Esophagus squamous epithelium (tissue), 5 donors: ENCODE data around the gene GRHL1. TPM values are rescaled to one million over a fixed set of nuclear protein-coding genes. Genes with fewer than 3 reads are reported as not detected.

ENCODE experiments used
- DNase-seq: peaks from one replicate; lab custom pipeline; 2025; lab: John Stamatoyannopoulos, UW
- H3K27ac ChIP-seq, 4 donors: fragments of 200-600 bp; sonication (generic); one replicate each; pipeline ENCODE4 v1.5.1; 2016 to 2019; ENCODE audit warnings: mild to moderate bottlenecking in 1 of 4
- H3K27me3 ChIP-seq, 4 donors: fragments of 200-600 bp; sonication (generic); 1 replicate in 3 of 4; 2 replicates in 1 of 4; pipeline versions ENCODE4 v1.5.1 to v1.6.0; 2017 to 2021; ENCODE audit warnings: antibody characterized with exemption in 1 of 4
- H3K36me3 ChIP-seq, 3 donors: fragments of 200-600 bp; sonication (generic); one replicate each; pipeline ENCODE4 v1.5.1; 2016 to 2019
- H3K4me1 ChIP-seq, 3 donors: fragments of 200-600 bp; sonication (generic); one replicate each; pipeline ENCODE4 v1.5.1; 2017 to 2019
- H3K4me3 ChIP-seq, 4 donors: fragments of 200-600 bp; sonication (generic); 1 replicate in 3 of 4; 2 replicates in 1 of 4; pipeline ENCODE4 v1.5.1; 2016 to 2019; ENCODE audit warnings: mild to moderate bottlenecking in 2 of 4, moderate library complexity in 1 of 4
- H3K9me3 ChIP-seq, 3 donors: fragments of 200-600 bp; sonication (generic); one replicate each; pipeline ENCODE4 v1.5.1; 2016 to 2019
- POLR2A ChIP-seq, 4 donors: fragments of 450-650 bp; IDR thresholded peaks; one replicate each; pipeline ENCODE4 v1.6.1; 2017; ENCODE audit warnings: antibody characterized with exemption in 4 of 4, mild to moderate bottlenecking in 4 of 4, moderate library complexity in 3 of 4
- WGBS, 2 donors: methylation state at CpG; one replicate each; pipeline ENCODE4 v1.1.5; 2018; 5-methylcytosine and 5-hydroxymethylcytosine counted together
- intact Hi-C: fragments of 100-400 bp; cut with DNase I; formaldehyde crosslinking; loops from one replicate; pipeline ENCODE4 v1.15.0; 2022
- total RNA-seq, 4 donors: library from RNA; depleted of rRNA; stranded (reverse); fragments of >200 nt; gene quantifications; one replicate each; pipeline ENCODE4 v1.1.0, GENCODE V29; 2016
- TF ChIP-seq, protein P1 (sequence below), 6 experiments: fragments of 450-650 bp in 4 of 6; fragments of 200-600 bp in 2 of 6; sonication (generic) in 2 of 6; IDR thresholded peaks; one replicate each; pipeline ENCODE4 v1.5.1; 2016 to 2019; ENCODE audit warnings: antibody characterized with exemption in 6 of 6, mild to moderate bottlenecking in 4 of 6, moderate library complexity in 4 of 6
- donor health status: DM: yes; HTN: yes; CAD: no.

Gene GRHL1
- total RNA-seq, 4 donors from 2014 or later: 76.3 to 192 (median 115) TPM

DNA sequence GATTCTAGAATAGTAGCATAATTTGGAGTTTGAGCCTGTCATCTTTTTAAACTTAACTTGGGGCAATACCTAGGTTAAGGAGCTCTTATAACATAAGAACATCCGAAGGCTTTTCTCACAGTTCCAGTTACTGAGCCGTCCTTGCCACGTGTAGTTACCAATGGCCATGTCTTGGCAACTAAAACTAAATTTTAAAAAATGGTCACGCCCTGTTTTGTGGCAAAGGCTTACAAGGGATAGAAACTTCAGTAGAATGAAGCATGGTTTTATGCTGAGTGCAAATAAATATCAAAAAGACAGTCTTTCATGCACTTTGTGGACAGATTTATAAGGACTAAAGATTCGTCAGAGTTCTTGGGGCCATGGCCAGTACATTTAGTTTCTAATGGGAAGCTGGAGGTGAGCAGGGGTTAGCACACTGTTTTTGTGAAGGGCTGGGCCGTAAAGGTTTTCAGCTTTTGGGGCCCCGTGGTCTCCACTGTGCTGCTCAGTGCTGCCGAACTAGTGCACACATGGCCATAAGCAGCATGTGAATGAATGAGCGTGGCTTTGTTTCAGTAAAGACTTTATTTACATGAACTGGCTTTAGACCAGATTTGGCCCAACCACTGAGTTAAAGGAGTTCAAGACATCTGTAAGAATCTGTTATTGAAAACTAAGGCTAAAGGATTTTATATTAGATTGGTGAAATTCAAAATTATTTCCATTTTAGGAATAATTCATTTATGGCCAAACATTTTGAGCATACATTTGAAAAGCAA lies 41.1 kb downstream of the GRHL1 start:
- Histone ChIP-seq H3K27ac (peak overlapping the region in 2 of 4 donors; percentile 9 to 49), H3K4me1 (peaks cover 9 to 42% (median 27%) of the 10 kb centered on the region in 3 donors), H3K9me3 (no peaks in the 10 kb centered on the region), H3K36me3 (peaks cover 0 to 94% (median 5%) of the 10 kb centered on the region in 3 donors), H3K4me3 (no peak overlapping the region), H3K27me3 (no peaks in the 10 kb centered on the region)
- no peak for DNase-seq
- 73 to 79% methylated on average over 9 of the region's 9 CpGs for whole genome bisulfite sequencing, 2 donors
- intact Hi-C loops: no loop called here
- TF ChIP-seq POLR2A (IDR thresholded peaks at IDR 0.05): no peak
- TF ChIP-seq, protein P1, sequence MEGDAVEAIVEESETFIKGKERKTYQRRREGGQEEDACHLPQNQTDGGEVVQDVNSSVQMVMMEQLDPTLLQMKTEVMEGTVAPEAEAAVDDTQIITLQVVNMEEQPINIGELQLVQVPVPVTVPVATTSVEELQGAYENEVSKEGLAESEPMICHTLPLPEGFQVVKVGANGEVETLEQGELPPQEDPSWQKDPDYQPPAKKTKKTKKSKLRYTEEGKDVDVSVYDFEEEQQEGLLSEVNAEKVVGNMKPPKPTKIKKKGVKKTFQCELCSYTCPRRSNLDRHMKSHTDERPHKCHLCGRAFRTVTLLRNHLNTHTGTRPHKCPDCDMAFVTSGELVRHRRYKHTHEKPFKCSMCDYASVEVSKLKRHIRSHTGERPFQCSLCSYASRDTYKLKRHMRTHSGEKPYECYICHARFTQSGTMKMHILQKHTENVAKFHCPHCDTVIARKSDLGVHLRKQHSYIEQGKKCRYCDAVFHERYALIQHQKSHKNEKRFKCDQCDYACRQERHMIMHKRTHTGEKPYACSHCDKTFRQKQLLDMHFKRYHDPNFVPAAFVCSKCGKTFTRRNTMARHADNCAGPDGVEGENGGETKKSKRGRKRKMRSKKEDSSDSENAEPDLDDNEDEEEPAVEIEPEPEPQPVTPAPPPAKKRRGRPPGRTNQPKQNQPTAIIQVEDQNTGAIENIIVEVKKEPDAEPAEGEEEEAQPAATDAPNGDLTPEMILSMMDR (IDR thresholded peaks at IDR 0.05): no peak

DNA sequence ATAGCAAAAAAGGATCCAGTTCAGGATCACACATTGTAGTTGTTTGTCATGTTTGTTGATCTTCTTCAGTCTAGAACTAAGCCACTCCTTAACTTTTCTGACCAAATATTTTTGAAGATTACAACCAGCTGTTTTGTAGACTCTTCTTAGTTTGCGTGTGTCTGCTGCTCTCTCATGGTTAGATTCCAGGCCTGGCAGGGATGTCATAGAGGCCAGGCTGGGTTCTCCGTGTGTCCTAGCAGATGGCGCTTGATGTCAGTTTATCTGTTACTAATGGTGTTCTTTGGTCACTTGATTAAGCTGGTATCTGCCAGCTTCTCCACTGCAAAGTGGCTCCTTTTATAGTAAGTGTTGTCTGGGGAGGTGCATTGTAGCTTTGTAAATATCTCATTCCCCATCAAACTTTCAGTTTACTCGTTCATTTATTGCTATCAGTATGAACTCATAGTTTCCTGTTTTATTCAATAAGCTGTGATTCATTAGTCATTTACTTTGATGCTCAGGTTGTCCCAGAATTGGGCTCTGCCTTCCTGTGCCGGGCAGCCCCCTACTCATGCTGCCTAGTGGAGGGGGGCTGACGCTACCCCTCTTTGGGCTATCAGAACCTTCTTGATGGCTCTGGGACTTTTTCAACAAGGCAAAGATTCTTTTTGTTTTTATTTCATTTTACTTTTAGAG lies 42.1 kb downstream of the GRHL1 start:
- H3K27me3 ChIP-seq: no peaks in the 10 kb centered on the region
- TF ChIP-seq POLR2A (IDR thresholded peaks at IDR 0.05): no peak
- TF ChIP-seq, protein P1 (IDR thresholded peaks at IDR 0.05): no peak
- H3K9me3 ChIP-seq: no peaks in the 10 kb centered on the region
- intact Hi-C loops: no loop called here
- no peak overlapping the region for H3K4me3 ChIP-seq
- peak overlapping the region in 3 of 4 donors; percentile 17 to 49 (median 22) for H3K27ac ChIP-seq
- H3K4me1 ChIP-seq: peaks cover 9 to 42% (median 27%) of the 10 kb centered on the region in 3 donors
- H3K36me3 ChIP-seq: peaks cover 0 to 90% (median 5%) of the 10 kb centered on the region in 3 donors
- DNase-seq: no peak
- WGBS, 2 donors: 55 to 68% methylated on average over 6 of the region's 6 CpGs

DNA sequence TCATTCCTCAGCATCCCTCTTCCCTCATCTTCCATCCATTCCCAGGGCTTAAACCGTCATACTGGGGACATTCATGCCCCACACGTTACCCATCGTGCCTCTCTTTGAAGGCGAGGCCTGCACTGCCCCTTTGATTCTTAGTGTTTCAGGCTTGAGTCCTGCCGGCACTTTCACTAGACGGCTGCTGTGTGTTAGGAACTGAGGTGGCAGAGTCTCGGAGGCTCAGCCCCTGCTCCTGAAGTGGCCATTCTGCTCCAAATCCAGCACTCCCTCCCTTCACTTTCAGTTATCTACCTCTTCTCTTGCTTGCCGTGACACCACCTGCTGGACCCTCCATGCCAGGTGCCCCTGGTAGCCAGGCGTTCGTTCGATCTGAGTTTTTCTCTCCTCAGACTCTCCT lies 43.0 kb downstream of the GRHL1 start:
- 92 to 95% methylated on average over 10 to 11 of the region's 11 CpGs for WGBS, 2 donors
- TF ChIP-seq, protein P1 (IDR thresholded peaks at IDR 0.05): no peak
- no peak for TF ChIP-seq POLR2A (IDR thresholded peaks at IDR 0.05)
- Histone ChIP-seq H3K27me3 (no peaks in the 10 kb centered on the region), H3K4me3 (no peak overlapping the region), H3K27ac (peak overlapping the region in 1 of 4 donors; percentile 22), H3K4me1 (peaks cover 9 to 42% (median 27%) of the 10 kb centered on the region in 3 donors), H3K9me3 (no peaks in the 10 kb centered on the region), H3K36me3 (peaks cover 0 to 91% (median 5%) of the 10 kb centered on the region in 3 donors)
- no peak for DNase-seq
- intact Hi-C loops: no loop called here

DNA sequence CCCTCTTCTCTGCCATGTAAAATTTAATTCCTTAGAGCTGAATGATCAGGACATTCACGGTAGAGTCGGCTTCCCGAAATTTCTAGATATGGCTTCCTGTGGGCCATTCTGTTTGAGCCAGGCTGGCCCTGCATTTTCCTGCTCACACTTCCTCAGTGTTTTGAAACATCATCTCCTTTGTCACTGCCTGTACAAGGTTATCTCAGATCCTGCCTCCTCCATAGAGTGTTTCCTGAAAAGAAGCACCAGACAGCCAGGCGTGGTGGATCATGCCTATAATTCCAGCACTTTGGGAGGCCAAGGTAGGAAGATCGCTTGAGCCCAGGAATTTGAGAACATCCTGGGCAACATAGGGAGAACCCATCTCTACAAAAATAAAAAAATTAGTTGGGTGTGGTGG lies 43.6 kb downstream of the GRHL1 start:
- Histone ChIP-seq H3K36me3 (peaks cover 0 to 91% (median 5%) of the 10 kb centered on the region in 3 donors), H3K27me3 (no peaks in the 10 kb centered on the region), H3K9me3 (no peaks in the 10 kb centered on the region), H3K4me3 (no peak overlapping the region), H3K4me1 (peaks cover 9 to 42% (median 27%) of the 10 kb centered on the region in 3 donors), H3K27ac (peak overlapping the region in 1 of 4 donors; percentile 14)
- intact Hi-C loops: no loop called here
- 82 to 91% methylated on average over 5 of the region's 5 CpGs for WGBS, 2 donors
- no peak for TF ChIP-seq POLR2A (IDR thresholded peaks at IDR 0.05)
- TF ChIP-seq, protein P1 (IDR thresholded peaks at IDR 0.05): no peak
- no peak for DNase-seq

DNA sequence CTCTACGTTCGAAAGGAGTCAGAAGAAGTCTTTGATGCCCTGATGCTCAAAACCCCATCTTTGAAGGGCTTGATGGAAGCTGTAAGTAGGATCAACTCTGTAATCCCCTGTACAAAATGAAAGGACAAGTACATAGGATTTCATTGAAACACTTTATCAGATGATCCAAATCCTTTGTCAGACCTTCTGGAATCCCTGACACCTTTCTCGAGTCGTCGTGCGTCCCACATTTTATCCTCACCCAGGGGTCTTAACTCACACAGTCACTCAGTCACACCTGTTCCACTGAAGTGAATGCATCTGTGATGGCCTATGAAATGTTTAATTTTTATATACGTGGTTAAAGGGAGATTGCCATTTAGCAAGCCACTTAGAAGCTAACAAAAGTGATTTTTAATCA lies 44.8 kb downstream of the GRHL1 start:
- WGBS, 2 donors: 89 to 91% methylated on average over 7 of the region's 7 CpGs
- Histone ChIP-seq H3K4me3 (no peak overlapping the region), H3K4me1 (peaks cover 4 to 31% (median 24%) of the 10 kb centered on the region in 3 donors), H3K27ac (no peak overlapping the region), H3K36me3 (peaks cover 0 to 92% (median 5%) of the 10 kb centered on the region in 3 donors), H3K27me3 (no peaks in the 10 kb centered on the region), H3K9me3 (no peaks in the 10 kb centered on the region)
- no peak for DNase-seq
- intact Hi-C loops: no loop called here
- no peak for TF ChIP-seq POLR2A (IDR thresholded peaks at IDR 0.05)
- TF ChIP-seq, protein P1 (IDR thresholded peaks at IDR 0.05): no peak
